8988T (cell line): ENCODE measurements around the gene EPO.
A peak's percentile ranks its signal among the peaks of the same experiment; 100 is the strongest.
"Not testable (repeated sequence)": the region's sequence is repeated elsewhere in the genome, so short reads cannot be mapped to it uniquely, and the experiment has no call there.

Experiments used
- DNase-seq: peaks from one replicate; pipeline ENCODE4 v3.0.0; 2011

The EPO gene

DNA sequence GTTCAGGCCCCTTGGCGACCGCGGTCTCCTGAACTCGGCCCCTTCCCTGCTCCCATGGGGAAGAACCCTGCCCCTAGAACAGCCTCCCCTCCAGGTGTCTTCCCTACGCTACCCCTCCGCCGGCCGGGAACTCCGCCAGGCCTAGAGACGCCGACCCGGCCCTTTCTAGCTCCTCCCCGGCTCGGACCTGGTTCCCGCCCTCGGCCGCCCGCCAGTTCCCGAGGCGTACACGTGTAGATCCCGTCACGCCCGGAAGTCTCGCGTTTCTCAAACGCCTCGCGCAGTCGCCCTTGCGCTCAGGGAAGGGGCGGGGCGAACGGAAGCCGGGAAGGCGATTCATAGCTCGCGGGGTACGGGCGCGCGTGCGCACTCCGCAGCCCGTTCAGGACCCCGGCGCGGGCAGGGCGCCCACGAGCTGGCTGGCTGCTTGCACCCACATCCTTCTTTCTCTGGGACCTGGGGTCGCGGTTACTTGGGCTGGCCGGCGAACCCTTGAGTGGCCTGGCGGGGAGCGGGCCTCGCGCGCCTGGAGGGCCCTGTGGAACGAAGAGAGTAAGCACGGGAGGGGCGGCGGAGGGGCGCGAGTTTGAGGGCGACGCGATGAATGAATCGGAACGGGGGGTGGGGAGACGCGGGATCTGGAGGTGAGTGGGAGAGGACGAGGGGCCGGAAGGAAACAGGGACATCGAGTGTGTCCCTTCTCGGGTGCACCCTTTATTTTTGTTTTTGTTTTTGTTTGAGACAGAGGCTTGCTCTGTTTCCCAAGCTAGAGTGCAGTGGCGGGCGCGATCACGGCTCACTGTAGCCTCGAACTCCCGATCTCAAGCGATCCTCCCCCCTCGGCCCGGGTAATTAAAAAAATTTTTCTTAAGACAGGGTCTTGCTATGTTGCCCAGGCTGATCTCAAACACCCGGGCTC is 14.3 kb upstream of the EPO start, which contains the start of gene POP7:
TSS of gene POP7 (plus strand) at position 369 of the 919 bp plus-strand sequence. CDS start 710 bp downstream, outside the sequence.
- DNase-seq: peak; percentile 73

DNA sequence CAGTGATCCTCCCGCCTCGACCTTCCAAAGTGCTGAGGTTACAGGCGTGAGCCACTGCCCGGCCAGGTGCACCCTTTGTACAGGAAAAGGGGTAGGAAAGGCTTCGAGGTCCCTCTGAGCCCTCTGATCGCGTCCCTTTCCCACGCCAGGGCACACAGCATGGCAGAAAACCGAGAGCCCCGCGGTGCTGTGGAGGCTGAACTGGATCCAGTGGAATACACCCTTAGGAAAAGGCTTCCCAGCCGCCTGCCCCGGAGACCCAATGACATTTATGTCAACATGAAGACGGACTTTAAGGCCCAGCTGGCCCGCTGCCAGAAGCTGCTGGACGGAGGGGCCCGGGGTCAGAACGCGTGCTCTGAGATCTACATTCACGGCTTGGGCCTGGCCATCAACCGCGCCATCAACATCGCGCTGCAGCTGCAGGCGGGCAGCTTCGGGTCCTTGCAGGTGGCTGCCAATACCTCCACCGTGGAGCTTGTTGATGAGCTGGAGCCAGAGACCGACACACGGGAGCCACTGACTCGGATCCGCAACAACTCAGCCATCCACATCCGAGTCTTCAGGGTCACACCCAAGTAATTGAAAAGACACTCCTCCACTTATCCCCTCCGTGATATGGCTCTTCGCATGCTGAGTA is 13.5 kb upstream of the EPO start:
- no peak for DNase-seq

DNA sequence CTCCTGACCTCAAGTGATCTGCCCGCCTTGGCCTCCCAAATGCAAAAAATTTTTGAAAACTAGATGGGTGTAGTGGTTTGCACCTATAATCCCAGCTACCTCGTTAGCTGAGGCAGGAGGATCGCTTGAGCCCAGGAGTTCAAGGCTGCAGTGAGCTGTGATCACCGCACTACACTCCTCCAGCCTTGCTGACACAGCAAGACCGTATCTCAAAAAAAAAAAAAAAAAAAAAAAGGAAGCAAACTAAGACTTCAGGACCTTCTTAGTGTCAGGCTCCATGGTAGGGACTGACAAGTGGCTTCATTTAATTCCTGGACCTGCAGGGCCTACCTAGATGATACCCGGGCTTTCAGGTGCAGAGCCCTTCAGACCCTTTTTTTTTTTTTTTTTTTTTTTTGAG is 11.9 kb upstream of the EPO start:
- no peak for DNase-seq

DNA sequence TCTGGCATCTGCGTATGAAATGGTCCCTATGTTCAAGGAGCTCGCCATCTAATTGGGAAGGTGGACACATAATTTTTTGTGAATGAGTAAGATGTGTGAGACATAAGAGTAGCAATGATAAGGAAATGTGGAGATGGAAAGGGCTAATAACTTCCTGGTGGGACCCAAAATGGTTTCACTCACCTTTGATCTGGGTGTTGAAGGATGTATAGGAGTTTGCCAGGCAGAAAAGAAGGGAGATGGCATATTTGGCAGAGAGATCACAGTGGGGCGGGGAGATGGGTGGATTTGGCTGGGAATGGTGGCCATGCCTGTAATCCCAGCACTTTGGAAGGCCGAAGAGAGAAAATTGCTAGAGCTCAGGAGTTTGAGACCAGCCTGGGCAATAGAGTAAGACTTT is 9.8 kb upstream of the EPO start:
- DNase-seq: no peak

DNA sequence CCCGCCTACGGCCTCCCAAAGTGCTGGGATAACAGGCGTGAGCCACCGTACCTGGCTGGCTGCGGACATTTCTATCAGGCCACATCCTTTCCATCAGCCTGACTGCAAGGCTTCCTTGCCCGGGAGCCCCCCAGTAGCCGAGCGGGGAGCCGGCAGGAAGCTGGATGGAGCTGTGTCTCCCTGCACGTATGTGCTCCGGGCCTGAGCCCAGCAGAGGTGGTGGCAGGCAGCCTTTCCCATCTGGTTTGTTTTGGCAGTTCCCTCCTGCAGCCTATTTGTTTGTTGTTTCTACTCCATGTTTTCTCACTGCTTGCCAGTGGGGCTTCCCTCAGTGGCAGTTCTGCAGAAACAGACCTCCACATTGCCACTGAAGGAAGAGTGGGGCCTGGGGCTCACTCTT is 8.9 kb upstream of the EPO start:
- DNase-seq: no peak

DNA sequence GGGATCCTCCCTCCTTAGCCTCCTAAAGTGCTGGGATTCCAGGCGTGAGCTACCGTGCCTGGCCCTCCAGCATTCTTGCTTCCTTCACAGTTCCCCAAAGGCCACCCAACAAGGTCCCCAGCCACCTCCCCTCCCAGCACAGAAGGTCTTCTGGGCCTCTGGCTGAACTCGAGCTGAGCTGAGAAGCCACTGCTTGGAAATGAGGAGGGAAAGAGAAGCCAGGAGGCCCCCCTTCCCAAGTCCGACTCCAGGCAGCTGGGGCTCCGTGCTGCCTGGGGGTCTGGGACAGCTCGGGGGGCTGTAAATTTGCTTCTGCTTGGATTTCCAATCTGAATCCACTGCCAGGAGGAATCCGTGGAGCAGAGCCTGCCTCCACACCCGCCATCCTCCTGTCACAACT is 5.5 kb upstream of the EPO start:
- no peak for DNase-seq

DNA sequence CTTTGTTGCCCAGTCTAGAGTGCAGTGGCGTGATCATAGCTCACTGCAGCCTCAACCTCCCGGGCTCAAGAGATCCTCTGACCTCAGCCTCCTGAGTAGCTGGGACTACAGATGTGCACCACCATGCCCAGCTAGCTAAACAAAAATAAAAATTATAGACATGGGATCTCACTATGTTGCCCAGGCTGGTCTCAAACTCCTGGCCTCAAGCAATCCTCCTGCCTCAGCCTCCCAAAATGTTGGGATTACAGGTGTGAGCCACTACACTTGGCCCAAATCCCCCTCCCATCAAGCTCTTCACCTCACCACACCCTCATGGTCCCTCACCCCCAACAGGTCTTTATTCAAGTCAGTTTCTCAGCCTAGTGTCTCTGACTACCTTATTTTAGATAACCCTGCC is 3.2 kb upstream of the EPO start:
- not testable (repeated sequence) for DNase-seq

DNA sequence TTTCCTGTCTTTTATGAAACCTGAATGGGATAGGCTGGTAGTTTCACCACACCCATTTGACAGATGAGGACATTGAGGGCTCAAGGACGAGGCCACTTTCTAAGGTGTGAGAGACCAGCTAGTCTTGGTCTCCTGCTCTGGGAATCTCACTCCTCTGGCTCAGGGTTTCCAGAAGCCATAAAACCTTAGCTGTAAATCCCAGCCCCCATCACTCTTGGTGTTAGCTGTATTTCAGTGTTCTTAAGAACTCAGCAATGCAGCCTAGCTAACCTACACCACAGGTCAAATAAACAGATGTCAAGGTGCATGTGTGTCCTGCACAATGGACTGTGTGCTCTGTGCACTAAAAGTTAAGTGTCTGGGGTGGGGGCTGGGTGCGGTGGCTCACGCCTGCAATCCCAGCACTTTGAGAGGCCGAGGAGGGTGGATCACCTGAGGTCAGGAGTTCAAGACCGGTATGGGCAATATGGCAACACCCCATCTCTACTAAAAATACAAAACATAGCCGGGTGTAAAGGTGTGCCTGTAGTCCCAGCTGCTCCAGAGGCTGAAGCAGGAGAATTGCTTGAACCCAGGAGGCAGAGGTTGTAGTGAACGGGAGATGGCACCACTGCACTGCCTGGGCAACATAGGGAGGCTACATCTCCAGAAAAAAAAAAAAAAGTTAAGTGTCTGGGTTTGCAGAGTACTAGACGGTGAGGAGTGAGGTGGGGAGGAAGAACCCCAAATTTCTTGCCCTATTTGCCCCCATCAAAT is 567 bp upstream of the EPO start:
- no peak for DNase-seq

DNA sequence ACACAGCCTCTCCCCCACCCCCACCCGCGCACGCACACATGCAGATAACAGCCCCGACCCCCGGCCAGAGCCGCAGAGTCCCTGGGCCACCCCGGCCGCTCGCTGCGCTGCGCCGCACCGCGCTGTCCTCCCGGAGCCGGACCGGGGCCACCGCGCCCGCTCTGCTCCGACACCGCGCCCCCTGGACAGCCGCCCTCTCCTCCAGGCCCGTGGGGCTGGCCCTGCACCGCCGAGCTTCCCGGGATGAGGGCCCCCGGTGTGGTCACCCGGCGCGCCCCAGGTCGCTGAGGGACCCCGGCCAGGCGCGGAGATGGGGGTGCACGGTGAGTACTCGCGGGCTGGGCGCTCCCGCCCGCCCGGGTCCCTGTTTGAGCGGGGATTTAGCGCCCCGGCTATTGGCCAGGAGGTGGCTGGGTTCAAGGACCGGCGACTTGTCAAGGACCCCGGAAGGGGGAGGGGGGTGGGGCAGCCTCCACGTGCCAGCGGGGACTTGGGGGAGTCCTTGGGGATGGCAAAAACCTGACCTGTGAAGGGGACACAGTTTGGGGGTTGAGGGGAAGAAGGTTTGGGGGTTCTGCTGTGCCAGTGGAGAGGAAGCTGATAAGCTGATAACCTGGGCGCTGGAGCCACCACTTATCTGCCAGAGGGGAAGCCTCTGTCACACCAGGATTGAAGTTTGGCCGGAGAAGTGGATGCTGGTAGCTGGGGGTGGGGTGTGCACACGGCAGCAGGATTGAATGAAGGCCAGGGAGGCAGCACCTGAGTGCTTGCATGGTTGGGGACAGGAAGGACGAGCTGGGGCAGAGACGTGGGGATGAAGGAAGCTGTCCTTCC is 620 bp downstream of the EPO start:
- DNase-seq: no peak

DNA sequence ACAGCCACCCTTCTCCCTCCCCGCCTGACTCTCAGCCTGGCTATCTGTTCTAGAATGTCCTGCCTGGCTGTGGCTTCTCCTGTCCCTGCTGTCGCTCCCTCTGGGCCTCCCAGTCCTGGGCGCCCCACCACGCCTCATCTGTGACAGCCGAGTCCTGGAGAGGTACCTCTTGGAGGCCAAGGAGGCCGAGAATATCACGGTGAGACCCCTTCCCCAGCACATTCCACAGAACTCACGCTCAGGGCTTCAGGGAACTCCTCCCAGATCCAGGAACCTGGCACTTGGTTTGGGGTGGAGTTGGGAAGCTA is 1.2 kb downstream of the EPO start:
- no peak for DNase-seq

DNA sequence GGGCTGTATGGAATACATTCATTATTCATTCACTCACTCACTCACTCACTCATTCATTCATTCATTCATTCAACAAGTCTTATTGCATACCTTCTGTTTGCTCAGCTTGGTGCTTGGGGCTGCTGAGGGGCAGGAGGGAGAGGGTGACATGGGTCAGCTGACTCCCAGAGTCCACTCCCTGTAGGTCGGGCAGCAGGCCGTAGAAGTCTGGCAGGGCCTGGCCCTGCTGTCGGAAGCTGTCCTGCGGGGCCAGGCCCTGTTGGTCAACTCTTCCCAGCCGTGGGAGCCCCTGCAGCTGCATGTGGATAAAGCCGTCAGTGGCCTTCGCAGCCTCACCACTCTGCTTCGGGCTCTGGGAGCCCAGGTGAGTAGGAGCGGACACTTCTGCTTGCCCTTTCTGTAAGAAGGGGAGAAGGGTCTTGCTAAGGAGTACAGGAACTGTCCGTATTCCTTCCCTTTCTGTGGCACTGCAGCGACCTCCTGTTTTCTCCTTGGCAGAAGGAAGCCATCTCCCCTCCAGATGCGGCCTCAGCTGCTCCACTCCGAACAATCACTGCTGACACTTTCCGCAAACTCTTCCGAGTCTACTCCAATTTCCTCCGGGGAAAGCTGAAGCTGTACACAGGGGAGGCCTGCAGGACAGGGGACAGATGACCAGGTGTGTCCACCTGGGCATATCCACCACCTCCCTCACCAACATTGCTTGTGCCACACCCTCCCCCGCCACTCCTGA is 2.4 kb downstream of the EPO start:
- no peak for DNase-seq

DNA sequence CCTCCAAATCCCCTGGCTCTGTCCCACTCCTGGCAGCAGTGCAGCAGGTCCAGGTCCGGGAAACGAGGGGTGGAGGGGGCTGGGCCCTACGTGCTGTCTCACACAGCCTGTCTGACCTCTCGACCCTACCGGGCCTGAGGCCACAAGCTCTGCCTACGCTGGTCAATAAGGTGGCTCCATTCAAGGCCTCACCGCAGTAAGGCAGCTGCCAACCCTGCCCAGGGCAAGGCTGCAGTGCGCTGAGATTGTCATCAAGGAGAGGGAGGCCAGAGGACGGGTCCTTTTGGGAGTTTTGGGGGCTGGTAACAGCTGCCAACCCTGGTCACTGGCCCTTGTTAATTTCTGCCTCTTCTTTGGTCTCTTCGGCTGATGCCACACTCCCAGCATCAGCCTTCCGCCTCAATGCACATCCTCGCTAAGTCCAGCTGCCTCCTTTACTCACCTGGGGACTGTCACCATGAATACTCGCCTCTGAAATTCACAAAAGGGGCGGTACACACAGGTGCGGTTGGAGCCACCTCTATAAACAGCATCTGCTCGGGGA is 3.5 kb downstream of the EPO start:
- DNase-seq: no peak

DNA sequence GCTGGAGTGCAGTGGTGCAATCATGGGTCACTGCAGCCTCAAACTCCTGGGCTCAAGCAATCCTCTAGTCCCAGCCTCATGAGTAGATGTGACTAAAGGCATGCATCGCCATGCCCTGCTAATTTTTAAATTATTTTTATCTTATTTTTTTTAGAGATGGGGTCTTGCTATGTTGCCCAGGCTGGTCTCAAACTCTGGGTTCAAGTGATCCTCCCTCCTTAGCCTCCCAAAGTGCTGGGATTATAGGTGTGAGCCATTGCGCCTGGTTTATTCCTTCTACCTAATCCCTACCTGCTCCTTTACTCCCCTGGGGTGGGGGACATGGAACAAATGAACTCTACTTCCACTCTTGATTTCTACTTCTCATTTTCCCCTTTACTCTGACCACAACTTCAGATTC is 4.1 kb downstream of the EPO start:
- DNase-seq: not testable (repeated sequence)

DNA sequence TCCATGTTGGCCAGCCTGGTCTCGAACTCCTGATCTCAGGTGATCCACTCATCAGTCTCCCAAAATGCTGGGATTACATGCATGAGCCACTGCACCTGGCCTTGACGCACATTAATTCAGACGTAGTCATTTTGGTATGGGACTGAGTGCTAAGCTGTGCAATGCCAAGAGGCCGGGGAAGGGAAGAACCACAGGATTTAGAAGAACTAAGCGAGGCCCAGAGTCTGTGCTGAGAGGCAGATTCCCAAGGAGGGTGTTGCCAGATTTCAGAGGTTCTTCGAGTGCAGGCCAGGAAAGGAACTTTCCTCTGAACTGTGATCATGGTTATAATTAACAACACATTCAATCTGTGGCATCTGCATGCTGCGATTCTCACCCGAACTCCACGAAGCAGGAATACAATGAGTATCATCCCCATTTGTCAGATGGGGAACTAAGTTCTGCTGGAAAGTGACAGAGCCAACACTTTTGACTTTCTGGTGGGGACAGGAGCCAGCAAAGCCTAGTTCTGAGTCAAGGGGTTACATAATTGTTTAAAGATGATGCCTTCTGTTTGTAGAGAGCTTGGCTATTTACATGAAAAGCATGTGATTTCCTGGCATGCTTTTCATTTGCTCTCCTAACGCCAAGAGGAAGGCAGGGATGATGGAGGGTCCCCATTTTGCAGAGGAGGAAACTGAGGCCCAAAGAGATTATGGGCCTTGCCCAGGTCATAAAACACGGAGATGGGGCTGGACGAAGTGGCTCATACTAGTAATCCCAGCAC is 6.9 kb downstream of the EPO start:
- DNase-seq: no peak

DNA sequence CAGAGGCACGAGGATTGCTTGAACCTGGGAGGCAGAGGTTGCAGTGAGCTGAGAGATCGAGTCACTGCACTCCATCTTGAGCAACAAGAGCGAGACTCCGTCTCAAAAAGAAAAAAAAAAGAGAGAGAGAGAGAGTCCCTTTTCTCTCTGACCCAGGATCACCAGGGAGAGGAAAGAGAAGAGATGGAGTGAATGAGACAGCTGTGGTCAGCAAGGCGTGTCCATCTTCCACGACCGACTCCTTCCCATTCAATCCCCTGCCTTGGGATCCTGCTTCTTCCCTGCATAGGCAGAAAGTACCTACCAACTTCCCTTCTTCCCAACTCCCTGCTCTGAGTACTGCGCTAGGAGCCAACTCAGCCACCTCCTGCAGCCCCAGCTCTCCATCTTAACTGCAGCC is 7.9 kb downstream of the EPO start:
- DNase-seq: no peak

DNA sequence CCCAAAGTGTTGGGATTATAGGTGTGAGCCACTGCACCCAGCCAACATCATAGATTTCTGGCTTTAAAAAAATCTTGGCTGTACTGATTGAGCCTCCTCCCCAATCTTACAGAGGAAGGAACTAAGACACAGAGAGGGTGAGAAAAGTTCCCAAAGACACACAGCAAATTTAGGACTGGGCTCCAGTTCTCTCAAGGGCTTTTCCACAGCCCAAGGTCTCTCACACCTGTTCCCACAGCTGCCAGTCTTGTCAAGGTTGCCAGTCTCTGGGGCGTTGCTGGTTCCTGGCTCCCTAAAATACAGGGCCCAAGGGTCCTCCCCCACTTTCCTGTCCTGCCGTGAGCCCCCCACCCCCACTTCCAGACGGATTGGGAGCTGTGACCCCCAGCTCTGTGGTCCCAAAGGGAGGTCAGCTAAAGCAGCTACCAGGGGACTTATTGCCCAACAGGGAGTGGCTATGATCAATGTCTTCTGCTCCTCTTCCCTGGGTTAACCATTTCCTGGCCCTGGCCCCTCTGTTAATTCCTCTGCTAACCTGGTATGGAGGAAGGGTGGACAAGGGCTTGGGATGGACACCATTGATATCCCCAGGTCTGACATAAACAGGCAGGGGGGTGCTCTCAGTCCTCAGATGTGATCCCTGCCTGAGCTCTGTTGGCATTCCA is 10.0 kb downstream of the EPO start:
- no peak for DNase-seq

DNA sequence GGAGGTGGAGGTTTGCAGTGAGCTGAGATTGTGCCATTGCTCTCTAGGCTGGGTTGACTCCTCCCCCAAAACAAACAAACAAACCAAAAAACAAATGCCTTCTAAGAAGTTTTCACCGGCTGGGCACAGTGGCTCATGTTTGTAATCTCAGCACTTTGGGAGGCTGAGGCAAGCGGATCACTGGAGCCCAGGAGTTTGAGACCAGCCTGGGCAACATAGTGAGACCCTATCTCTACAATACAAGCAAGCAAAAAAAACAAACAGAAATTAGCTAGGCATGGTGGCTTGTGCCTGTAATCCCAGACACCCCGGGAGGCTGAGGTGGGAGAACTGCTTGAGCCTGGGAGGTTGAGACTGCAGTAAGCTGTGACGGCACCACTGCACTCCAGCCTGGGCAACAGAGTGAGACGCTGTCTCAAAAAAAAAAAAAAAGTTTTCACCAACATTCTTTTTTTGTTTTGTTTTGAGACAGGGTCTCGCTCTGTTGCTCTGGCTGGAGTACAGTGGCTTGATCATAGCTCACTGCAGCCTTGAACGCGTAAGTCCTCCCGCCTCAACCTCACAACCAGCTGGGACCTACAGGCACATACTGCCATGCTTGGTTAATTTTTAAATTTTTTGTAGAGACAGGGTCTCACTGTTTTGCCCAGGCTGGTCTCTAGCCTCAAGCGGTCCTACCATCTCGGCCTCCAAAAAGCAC is 11.8 kb downstream of the EPO start:
- no peak for DNase-seq

DNA sequence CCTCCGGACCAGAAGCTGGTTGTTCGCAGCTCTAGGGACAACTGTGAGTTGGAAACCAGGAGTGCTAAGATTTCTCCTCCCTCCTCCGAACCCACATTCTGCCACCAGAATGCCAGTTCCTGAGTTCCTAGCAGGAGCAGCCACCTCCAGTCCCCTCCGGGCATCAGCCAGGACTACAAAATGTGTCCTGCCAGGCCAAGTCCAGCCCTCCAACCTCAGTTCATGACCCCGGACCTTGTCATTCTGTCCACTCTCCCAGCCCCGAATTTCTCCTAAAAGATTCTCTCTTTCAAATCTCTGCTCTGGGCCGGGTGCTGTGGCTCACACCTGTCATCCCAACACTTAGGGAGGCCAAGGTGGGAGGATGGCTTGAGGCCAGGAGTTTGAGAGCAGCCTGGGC is 15.5 kb downstream of the EPO start:
- DNase-seq: no peak

DNA sequence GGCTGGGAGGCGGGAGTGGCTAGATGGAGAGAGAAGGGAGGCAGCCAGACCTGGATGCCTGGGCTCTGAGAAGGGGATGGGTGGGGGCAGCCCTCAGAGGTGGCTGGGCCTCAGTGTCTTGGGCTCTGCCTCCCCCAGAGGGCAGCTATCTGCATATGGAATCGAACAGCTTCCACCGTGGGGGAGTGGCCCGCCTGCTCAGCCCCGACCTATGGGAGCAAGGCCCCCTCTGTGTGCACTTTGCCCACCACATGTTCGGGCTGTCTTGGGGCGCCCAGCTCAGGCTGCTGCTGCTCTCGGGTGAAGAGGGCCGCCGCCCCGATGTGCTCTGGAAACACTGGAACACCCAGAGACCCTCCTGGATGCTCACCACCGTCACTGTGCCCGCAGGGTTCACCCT is 16.4 kb downstream of the EPO start:
- DNase-seq: no peak

DNA sequence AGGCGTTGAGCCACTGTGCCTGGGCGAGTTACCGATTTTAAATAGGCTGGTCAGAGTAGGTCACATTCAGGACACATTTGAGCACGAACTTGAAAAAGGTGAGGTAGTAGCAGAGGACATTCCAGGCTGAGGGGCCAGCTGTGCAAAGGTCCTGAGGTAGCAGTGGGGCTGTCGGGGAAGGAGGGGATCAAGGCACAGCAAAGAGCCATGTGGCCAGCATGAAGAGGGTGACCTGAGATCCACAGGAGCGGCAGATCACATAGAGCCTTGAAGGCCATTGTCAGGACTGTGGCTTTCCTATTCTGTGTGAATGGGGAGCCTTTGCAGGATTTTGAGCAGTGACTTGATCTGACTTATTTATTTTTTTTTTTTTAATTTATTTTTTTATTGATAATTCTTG is 19.7 kb downstream of the EPO start:
- no peak for DNase-seq
